Stimulated activated memory B cell treated with anti-CD40 and anti-IgM and Interleukin-4, amounts not matched to agents 10 μg/mL and 1 μg/mL and 100 μg/mL, for 72 hours (primary cell): Measurements from ENCODE around the gene COQ8A.

Experiments
- ATAC-seq: fragments of 150-1000 bp; cut with Tn5 transposase; 2 replicates; pipeline ENCODE4 v1.10.0; 2021
- H3K27ac Mint-ChIP-seq: one replicate; pipeline ENCODE4 v1.8.0; 2022; ENCODE audit warnings: mild to moderate bottlenecking, mixed read lengths
- H3K27me3 Mint-ChIP-seq: one replicate; pipeline ENCODE4 v1.8.0; 2022; ENCODE audit warnings: mixed read lengths
- H3K36me3 Mint-ChIP-seq: one replicate; pipeline ENCODE4 v1.8.0; 2022; ENCODE audit warnings: mixed read lengths
- H3K4me1 Mint-ChIP-seq: one replicate; pipeline ENCODE4 v1.8.0; 2022; ENCODE audit warnings: mixed read lengths
- H3K4me3 Mint-ChIP-seq: one replicate; pipeline ENCODE4 v1.8.0; 2022; ENCODE audit warnings: mild to moderate bottlenecking, moderate library complexity, mixed read lengths
- H3K9me3 Mint-ChIP-seq: one replicate; pipeline ENCODE4 v1.8.0; 2022; ENCODE audit warnings: mixed read lengths

Gene COQ8A

GRCh38 chr1:226943156-226943555 lies 3.1 kb downstream of the COQ8A start:
- ATAC-seq, result no peak
- H3K36me3 Mint-ChIP-seq, result peaks cover 10% of the 10 kb centered on the region
- no peak overlapping the region for H3K4me3 Mint-ChIP-seq
- H3K4me1 Mint-ChIP-seq, result peaks cover 78% of the 10 kb centered on the region
- peak overlapping the region; percentile 21 for H3K27ac Mint-ChIP-seq
- H3K9me3 Mint-ChIP-seq, result peaks cover 1% of the 10 kb centered on the region
- no peaks in the 10 kb centered on the region for H3K27me3 Mint-ChIP-seq

- Mint-ChIP-seq H3K36me3 (peaks cover 15% of the 10 kb centered on the region), H3K27ac (peak overlapping the region; percentile 67), H3K4me3 (no peak overlapping the region), H3K27me3 (no peaks in the 10 kb centered on the region), H3K9me3 (peaks cover 3% of the 10 kb centered on the region), H3K4me1 (peaks cover 78% of the 10 kb centered on the region)
- no peak for ATAC-seq
These were observed 3.8 kb downstream of the COQ8A start for GRCh38 chr1:226943927-226944326.

GRCh38 chr1:226945106-226945857 lies 5.2 kb downstream of the COQ8A start:
- ATAC-seq, result no peak
- H3K4me1 Mint-ChIP-seq, result peaks cover 72% of the 10 kb centered on the region
- peaks cover 3% of the 10 kb centered on the region for H3K9me3 Mint-ChIP-seq
- no peak overlapping the region for H3K4me3 Mint-ChIP-seq
- H3K27ac Mint-ChIP-seq, result peak overlapping the region; percentile 5
- H3K27me3 Mint-ChIP-seq, result no peaks in the 10 kb centered on the region
- H3K36me3 Mint-ChIP-seq, result peaks cover 15% of the 10 kb centered on the region

GRCh38 chr1:226945858-226946245 lies 5.8 kb downstream of the COQ8A start:
- H3K4me3 Mint-ChIP-seq, result no peak overlapping the region
- no peak for ATAC-seq
- no peaks in the 10 kb centered on the region for H3K27me3 Mint-ChIP-seq
- H3K9me3 Mint-ChIP-seq, result peaks cover 3% of the 10 kb centered on the region
- peaks cover 15% of the 10 kb centered on the region for H3K36me3 Mint-ChIP-seq
- peak overlapping the region; percentile 5 for H3K27ac Mint-ChIP-seq
- peaks cover 74% of the 10 kb centered on the region for H3K4me1 Mint-ChIP-seq

- H3K27ac Mint-ChIP-seq, result peak overlapping the region; percentile 5
These were observed 6.2 kb downstream of the COQ8A start for GRCh38 chr1:226946285-226946684.

GRCh38 chr1:226946841-226947240 lies 6.7 kb downstream of the COQ8A start:
- Mint-ChIP-seq H3K36me3 (peaks cover 15% of the 10 kb centered on the region), H3K9me3 (peaks cover 3% of the 10 kb centered on the region), H3K27me3 (no peaks in the 10 kb centered on the region), H3K4me3 (no peak overlapping the region), H3K27ac (peak overlapping the region; percentile 5), H3K4me1 (peaks cover 78% of the 10 kb centered on the region)
- ATAC-seq, result no peak

More at GRCh38 chr1:226946285-226946684, 6.2 kb downstream of the COQ8A start:
- ATAC-seq, result no peak
- Mint-ChIP-seq H3K4me3 (no peak overlapping the region), H3K4me1 (peaks cover 74% of the 10 kb centered on the region), H3K27me3 (no peaks in the 10 kb centered on the region), H3K9me3 (peaks cover 3% of the 10 kb centered on the region), H3K36me3 (peaks cover 15% of the 10 kb centered on the region)

GRCh38 chr1:226948051-226948450 lies 8.0 kb downstream of the COQ8A start:
- Mint-ChIP-seq H3K27me3 (no peaks in the 10 kb centered on the region), H3K36me3 (peaks cover 15% of the 10 kb centered on the region), H3K4me1 (peaks cover 75% of the 10 kb centered on the region), H3K4me3 (no peak overlapping the region), H3K9me3 (peaks cover 3% of the 10 kb centered on the region), H3K27ac (no peak overlapping the region)
- ATAC-seq, result no peak

GRCh38 chr1:226948480-226948879 lies 8.4 kb downstream of the COQ8A start:
- no peaks in the 10 kb centered on the region for H3K27me3 Mint-ChIP-seq
- H3K27ac Mint-ChIP-seq, result no peak overlapping the region
- H3K9me3 Mint-ChIP-seq, result peaks cover 3% of the 10 kb centered on the region
- peaks cover 19% of the 10 kb centered on the region for H3K36me3 Mint-ChIP-seq
- peaks cover 75% of the 10 kb centered on the region for H3K4me1 Mint-ChIP-seq
- no peak overlapping the region for H3K4me3 Mint-ChIP-seq
- ATAC-seq, result no peak

- Mint-ChIP-seq H3K4me1 (peaks cover 71% of the 10 kb centered on the region), H3K4me3 (no peak overlapping the region)
- no peak for ATAC-seq
These were observed 8.9 kb downstream of the COQ8A start for GRCh38 chr1:226948996-226949395.

GRCh38 chr1:226949401-226949800 lies 9.3 kb downstream of the COQ8A start:
- no peak for ATAC-seq
- H3K4me3 Mint-ChIP-seq, result no peak overlapping the region
- peaks cover 67% of the 10 kb centered on the region for H3K4me1 Mint-ChIP-seq
- H3K27me3 Mint-ChIP-seq, result no peaks in the 10 kb centered on the region
- H3K27ac Mint-ChIP-seq, result no peak overlapping the region
- H3K36me3 Mint-ChIP-seq, result peaks cover 14% of the 10 kb centered on the region
- H3K9me3 Mint-ChIP-seq, result peaks cover 3% of the 10 kb centered on the region

More at GRCh38 chr1:226948996-226949395, 8.9 kb downstream of the COQ8A start:
- peaks cover 3% of the 10 kb centered on the region for H3K9me3 Mint-ChIP-seq
- H3K27ac Mint-ChIP-seq, result no peak overlapping the region
- no peaks in the 10 kb centered on the region for H3K27me3 Mint-ChIP-seq
- H3K36me3 Mint-ChIP-seq, result peaks cover 18% of the 10 kb centered on the region

GRCh38 chr1:226950316-226950715 lies 10.2 kb downstream of the COQ8A start:
- ATAC-seq, result no peak
- H3K9me3 Mint-ChIP-seq, result peaks cover 3% of the 10 kb centered on the region
- peaks cover 20% of the 10 kb centered on the region for H3K36me3 Mint-ChIP-seq
- H3K27ac Mint-ChIP-seq, result no peak overlapping the region
- H3K27me3 Mint-ChIP-seq, result no peaks in the 10 kb centered on the region
- no peak overlapping the region for H3K4me3 Mint-ChIP-seq
- peaks cover 64% of the 10 kb centered on the region for H3K4me1 Mint-ChIP-seq

GRCh38 chr1:226950871-226951270 lies 10.8 kb downstream of the COQ8A start:
- peaks cover 58% of the 10 kb centered on the region for H3K4me1 Mint-ChIP-seq
- no peaks in the 10 kb centered on the region for H3K27me3 Mint-ChIP-seq
- peak; percentile 55 for ATAC-seq
- H3K9me3 Mint-ChIP-seq, result peaks cover 8% of the 10 kb centered on the region
- H3K36me3 Mint-ChIP-seq, result peaks cover 26% of the 10 kb centered on the region
- H3K27ac Mint-ChIP-seq, result peak overlapping the region; percentile 65
- H3K4me3 Mint-ChIP-seq, result no peak overlapping the region

GRCh38 chr1:226951286-226952117 lies 11.4 kb downstream of the COQ8A start:
- Mint-ChIP-seq H3K36me3 (peaks cover 32% of the 10 kb centered on the region), H3K27me3 (no peaks in the 10 kb centered on the region), H3K4me3 (no peak overlapping the region), H3K9me3 (peaks cover 13% of the 10 kb centered on the region), H3K4me1 (peaks cover 52% of the 10 kb centered on the region), H3K27ac (peak overlapping the region; percentile 65)
- no peak for ATAC-seq

GRCh38 chr1:226952118-226952441 lies 12.0 kb downstream of the COQ8A start:
- peaks cover 50% of the 10 kb centered on the region for H3K4me1 Mint-ChIP-seq
- H3K36me3 Mint-ChIP-seq, result peaks cover 38% of the 10 kb centered on the region
- no peaks in the 10 kb centered on the region for H3K27me3 Mint-ChIP-seq
- H3K27ac Mint-ChIP-seq, result no peak overlapping the region
- no peak overlapping the region for H3K4me3 Mint-ChIP-seq
- H3K9me3 Mint-ChIP-seq, result peaks cover 18% of the 10 kb centered on the region
- no peak for ATAC-seq

GRCh38 chr1:226953175-226953800 lies 13.2 kb downstream of the COQ8A start:
- Mint-ChIP-seq H3K27me3 (no peaks in the 10 kb centered on the region), H3K4me1 (peaks cover 58% of the 10 kb centered on the region), H3K27ac (peak overlapping the region; percentile 36), H3K4me3 (no peak overlapping the region), H3K36me3 (peaks cover 43% of the 10 kb centered on the region), H3K9me3 (peaks cover 16% of the 10 kb centered on the region)
- no peak for ATAC-seq
